HG02885 (cell line): ENCODE results near the gene SPATA19.

ENCODE experiments used
- ATAC-seq: cut with Tn5 transposase; IDR thresholded peaks from one replicate; pipeline ENCODE4 v1.9.1; 2021; ENCODE audit warnings: mild to moderate bottlenecking; ENCODE audit not compliant: unreplicated experiment, poor library complexity

Gene SPATA19

DNA sequence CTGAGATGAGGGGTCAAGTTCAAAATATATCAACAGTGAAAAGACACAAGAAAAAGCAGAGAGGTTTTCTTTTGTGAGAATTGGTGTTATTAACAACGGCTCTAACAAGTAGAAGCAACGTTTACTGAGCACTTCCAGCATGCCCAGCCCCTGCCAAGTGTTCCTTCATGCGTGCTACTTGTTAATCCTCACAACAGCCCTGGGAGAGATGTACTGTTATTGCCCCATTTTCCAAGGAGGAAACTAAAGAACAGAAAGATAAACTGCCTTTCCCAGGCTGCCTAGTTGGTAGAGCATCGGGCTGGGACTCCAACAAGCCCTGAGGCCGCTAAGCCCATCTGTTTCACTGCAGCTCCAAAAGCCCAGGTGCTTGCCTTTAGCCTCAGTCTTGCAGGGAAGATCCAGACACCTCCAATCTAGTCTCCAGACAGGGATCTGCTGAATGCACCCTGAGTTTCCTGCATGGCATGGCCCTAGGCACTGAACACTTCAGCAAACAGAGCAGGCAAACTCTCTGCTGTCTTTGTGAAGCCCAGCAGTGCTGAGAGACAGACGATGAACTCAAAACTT, 25.5 kb downstream of the SPATA19 start:
- no peak for ATAC-seq

DNA sequence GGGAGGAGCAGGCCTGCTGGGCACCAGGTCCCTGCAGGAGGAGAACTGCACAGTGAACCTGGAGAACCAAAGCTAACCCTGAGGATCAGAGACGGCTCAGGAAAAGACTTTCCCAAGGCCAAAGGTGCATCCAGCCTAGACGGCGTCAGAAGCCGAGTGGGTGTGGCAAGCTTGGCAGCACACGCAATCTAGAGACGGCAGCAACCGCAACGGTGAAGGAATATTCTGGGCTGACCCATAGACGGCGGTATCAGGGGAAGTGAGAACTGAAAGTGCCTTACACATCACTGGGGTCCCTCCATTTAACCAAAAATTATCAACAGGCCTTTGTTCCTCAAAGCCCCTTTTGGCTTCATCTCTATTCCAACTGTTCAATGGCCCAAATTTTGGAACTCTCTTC, 26.2 kb downstream of the SPATA19 start:
- ATAC-seq = no peak

DNA sequence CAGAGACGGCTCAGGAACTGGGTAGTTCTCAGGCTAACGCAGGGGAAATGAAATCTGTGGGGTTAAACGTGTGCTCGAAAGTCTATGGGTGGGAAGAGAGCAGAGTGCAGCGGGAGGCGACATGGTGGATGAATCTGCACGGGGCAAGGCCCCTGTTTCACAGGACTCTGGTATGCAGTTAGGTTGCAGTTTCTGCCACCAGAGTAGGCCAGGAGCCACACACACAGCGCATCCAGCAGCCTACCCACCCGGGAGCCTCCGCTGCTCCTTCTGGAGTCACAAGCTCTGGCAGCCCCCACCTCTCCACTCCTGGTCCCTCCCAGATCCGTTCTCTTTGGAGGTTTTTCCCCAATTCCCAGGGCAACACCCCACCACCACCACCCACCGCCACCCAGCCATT, 27.0 kb downstream of the SPATA19 start:
- no peak for ATAC-seq

DNA sequence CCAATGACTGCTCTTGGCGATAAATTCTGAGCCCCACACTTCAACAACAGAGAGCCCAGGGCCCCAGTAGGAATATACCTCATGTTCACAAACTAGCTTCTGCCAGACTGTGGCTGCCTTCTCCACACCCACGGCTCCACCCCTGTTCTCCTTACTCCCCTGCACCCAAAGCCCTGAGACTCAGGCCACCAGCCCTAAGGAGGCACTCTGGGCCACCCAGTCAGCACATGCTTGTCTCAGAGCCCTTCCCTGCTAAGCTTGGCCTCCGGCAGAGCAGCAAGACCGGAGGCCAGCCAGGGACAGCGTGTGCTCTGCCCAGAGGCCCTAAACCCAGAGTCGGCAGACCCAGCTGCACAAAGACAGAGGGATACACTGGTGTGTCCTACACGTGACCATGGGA, 27.9 kb downstream of the SPATA19 start:
- ATAC-seq = no peak

DNA sequence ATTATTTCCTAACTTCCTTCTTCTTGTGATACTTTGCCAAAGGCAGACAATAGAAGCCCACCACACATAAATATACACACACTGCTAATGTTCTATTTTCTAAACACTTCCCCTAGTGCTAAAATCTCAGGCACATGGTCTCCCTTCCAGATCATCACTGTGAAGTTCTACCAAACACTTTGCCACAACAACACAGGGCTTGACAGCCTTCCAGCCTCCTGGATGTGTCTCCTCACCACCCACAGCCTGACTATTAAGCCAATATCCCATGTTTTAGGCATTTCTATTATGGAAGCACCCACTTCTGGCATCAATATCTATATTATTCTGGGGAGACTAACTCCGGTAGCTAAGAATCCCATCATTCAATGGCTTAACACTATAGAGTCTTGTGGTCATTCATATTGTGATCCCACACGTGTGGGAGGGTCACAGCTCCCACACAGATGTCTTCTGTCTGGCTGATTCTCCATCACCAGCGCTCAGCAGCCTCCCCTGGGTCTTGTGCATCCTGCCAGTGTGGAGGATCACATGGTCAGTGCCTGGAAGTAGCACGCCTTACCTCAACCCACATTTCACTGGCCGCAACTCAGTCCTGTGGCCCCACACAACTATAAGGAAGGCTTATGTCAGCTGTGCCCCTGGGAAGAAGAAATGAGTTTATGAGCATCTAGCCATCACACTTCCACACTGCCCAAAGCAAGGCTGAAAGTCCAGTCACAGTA, 29.0 kb downstream of the SPATA19 start:
- no peak for ATAC-seq

DNA sequence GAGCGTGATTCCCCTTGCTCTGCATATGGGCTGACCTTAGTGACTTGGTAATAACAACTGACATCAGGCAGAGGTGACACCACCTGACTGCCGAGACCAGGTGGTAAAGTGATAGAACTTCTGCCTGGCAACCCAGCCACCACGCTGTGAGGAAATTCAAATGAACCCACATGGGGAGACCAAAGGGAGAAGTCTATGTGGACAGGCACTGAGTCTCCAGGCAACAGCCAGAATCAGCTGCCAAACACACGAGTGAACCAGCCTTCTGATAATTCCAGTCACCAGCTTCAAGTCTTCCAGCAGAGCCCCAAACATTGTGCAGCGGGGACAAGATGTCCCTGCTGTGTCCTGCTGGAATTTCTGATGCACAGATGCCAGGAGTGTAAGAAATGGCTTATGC, 29.7 kb downstream of the SPATA19 start:
- no peak for ATAC-seq

DNA sequence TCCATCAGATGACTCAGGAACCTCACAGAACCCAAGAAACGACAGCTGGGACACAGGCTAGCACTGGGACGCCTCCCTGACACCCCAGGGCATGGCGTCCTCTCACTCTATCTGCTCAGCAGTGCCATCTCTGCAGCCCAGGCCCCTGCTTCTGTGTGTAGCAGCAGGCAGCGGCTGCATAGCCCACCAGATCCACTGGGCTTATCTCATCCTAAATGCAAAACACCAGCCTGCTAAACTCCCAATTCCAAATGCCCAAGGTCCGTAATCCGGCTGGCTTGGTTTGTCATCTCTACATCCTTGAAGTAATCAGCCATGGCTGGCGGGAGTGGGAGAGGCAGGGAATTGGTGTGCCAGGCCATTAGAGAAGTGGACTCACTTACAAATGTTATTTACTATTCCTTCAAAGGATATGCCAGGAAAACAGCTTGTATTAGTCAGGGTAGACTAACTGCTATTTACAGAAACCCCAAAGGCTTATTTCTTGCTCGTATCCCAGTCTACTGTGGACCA, 30.7 kb downstream of the SPATA19 start:
- ATAC-seq = no peak

DNA sequence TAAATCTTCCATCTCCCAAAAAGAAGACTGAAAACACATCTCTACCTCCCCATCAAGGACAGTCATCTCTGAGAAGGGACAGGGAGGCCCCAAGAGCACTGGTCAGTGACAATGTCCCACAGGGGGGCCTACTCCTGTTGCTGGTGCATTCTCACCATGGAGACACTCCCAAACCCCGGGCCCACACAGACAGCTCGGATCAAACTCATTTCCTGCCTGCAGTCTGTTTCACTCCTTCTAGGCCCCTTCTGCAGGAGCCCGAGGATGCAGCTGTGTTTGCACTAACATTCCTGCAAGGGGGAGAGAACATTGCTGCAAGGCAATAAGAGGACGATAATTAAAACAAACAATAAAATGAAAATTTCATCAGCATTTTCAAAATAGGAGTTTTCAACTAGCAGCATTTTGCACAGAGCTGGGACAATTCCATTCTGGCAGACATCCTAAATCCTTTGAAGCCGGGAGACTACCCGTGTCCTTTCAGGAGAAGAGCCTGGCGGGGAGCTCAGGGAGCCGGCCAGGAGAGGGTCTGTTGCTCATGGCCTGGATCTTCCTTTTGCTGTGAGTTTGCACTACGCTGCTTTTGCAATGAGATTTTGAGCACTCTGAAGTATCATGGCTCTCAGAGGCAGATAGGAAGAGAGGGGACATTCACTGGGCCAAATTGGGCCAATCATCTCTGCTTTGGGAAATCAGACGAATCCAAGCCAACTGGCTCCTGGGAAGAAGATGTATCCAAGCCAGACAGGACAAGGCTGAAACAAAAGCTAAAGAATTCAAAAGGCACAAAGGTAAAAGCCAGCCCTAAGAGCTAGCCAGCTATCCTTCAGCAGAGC, 33.2 kb downstream of the SPATA19 start:
- ATAC-seq = no peak

DNA sequence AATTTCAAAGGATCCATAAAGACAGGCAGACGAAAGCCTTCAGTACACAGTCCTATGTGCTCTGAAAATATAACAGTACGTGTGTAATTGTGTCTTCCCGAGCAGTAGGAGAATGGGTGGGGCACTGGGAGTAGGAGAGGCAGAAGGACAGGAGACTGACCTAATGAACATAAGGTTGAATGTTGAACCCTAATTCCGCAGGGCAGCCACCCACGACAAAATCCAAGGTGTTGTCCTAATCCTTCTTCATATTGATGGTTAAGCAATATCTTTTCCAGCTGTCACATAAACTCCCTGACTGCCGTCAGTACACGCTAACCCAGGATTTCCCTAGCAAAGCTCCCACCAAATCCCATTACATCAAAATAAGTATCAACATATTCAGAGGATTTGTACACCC, 34.5 kb downstream of the SPATA19 start:
- ATAC-seq = no peak

DNA sequence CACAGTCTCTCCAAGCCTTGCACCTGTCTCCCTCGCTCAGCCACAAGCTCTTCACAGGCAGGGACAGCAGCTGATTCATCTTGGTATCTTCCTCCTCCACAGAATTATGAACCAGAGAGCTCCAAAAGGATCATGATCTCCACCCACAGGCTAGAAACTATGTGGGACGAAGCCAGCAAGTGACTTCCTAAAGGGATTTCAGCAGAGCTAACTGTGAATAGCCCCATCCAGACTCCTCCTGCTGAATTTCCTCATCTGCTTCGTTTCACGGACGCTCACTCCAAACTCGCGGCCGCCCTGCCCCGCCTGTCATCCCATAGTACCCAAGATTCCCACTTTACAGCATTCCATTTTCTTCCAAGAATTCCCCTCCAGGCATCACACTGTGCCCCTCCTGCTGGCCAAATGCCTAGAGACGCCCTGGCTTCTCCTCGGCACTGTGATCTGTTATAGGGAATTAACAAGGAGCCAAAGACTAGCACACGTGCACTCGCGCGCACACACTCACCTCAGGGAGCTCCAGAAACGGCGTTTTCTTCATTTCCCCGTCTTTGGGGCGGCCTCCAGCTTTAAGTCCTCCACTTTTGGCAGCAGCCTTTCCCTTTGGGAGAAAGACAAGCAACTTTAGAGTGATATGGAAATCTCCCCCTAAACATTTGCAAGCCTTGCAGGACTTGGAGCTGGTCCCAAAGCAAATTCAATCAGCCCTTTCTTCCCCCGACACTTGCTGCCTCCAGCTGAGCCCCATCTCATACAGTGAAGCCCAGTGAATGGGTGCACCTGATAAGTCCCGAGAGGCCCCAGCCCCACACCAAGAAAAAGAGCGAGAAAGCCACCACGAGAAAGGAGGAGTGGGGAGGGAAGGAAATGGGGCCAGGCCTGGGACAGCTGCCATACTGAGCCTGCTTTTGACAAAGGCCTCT, 35.5 kb downstream of the SPATA19 start:
- no peak for ATAC-seq

DNA sequence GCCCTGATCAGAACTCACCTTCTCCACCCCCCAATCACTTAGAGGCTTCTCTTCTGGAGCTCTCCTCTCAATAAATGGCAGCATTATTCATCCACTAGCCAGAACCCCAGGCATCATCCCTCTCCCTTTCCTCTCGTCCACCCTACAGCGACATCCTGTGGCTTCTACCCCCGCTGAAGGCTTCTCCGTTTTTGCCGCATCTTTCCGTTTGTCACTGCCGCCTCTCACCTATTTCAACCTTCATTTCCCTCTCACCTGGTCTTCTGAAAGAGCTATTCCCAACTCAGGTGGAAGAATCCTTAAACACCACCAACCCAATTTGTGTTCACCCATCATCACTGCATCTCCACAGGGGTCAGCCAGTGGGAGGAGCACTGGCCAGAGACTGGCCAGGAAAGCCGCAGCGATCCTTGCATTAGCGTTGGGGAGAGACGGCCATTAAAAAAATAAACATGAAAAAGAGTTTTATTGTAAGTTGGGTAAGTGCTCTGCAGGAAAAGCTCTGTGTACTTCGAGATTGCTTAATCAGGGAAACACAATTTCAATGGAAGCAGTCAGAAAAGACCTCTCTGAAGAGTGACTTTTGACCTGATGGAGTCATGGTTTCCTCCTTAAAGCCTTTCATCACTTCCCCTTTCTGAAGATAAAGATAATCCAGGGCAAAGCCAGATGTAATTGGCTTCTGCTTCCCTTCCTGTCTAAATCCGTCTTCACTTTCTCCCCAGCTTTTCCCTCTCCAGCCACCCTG, 36.7 kb downstream of the SPATA19 start:
- no peak for ATAC-seq

DNA sequence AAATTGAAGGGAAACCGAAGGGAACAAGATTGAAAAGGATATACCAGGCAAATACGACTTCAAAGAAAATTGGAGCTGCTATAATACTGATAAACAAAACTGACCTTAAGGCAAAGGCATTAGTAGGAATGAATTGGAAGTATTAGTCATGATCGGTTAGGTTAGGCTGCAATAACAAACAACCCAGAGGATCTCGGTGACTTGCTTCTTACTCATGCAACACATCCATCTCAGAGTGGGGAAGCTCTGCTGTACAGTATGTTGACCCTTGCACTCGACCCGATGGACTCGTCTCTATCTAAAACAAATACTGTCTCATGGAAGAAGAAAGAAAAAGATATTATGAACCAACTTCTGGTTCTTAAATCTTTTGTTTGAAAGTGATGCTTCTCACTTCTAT, 42.3 kb downstream of the SPATA19 start:
- no peak for ATAC-seq

DNA sequence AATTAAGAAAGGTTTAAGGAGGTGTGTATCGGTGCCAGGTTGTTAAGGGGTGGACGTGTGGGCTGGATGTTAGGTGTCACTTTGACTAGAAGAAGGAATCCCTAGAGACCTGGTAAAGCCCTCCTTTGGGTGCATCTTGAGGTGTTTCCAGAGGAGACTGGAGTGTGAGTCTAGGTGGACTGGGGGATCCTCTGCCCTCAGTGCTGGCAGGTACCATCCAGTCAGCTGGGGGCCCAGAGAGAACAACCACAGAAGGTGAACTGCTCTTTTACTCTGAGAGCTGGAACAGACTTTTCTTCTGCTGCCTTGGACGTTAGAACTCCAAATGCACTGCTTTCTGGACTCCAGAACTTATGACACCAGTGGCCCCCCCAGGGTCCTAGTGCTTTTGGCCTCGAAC, 44.0 kb downstream of the SPATA19 start:
- no peak for ATAC-seq

DNA sequence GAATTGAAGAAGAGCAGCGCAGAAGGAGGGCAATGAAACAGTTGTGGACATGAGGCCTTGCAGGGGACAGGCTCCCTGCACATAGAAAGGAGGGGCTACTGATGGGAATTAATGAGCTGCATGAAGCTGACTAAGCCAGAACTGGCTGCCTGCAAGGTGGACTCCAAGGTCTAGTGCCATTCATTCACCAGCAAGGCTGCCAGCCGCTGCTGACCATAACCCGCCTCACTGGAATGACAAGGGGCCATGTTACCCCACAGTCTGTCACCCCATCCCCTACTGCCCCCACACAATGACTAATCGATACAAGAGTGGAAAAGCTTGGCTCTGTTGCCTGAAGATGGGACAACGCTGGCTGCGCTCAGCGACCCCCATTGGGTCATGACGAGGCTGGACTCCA, 44.6 kb downstream of the SPATA19 start:
- ATAC-seq = no peak

DNA sequence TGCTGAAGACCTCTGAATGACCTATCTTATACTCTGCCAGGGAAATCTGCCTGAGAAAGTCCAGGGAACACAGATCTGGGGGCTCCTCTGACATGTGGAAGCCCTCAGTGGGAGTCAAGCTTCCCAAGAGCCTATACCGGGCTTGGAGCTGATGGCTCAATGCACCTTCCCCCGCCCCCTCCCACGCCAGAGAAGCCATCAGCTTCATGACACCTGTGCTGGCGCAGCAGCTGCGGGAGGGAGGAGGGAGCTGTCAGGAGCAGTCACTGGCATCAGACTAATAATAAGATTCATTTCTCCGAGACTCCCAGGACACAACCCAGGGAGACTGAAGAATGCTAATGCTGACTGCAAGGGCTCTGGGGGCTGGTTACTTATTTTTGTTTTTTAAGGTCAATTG, 47.8 kb downstream of the SPATA19 start:
- no peak for ATAC-seq

DNA sequence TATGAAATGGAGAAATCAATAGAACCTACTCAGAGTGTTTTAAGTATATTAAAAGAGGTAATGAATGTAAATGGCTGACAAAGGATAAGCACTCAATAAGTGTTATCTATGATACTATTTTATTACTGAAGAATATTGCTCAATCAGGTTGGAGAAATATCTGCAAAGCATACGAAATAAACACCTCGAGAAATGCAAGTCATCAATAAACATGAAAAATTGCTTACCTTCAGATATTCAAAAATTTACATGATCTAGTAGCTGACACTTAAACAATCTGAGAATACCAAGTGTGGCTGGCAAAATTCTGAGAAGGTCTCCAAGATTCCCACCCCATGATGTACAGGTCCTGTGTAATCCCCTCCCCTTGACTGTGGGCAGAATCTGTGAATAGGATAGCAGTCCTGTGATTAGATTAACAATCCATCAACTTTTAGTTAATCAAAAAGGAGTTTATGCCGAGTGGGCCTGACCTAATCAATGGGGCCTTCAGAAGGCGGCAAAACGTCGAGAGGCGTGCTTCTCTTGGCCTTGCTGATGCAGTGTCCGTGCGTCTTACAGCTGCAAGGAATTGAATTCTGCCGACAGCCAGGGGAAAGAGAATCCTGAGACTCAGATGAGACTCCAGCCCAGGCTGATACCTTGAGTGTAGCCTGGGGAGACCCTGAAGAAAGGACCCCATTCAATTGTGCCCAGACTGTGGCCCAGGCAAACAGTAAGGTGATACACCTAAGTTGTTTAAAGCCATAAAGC, 49.1 kb downstream of the SPATA19 start:
- ATAC-seq = no peak

DNA sequence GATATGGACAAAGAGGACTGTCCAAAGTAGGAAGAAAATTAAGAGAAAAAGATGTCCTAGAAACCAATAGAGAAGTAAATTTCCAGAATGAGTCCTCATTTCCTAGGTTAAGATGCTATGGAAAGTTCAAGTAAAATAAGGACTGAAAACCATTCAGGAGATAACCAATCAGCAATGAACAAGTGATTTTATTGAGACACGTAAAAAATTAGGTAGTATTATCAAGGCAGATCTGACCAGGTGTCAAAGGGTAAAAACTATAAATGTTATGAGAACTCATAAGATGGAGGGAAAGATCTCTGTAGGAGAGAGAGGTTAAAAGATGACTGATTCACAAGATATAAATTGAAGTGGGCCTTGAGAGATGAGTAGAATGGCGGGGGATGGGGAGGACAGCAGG, 50.2 kb downstream of the SPATA19 start:
- no peak for ATAC-seq

DNA sequence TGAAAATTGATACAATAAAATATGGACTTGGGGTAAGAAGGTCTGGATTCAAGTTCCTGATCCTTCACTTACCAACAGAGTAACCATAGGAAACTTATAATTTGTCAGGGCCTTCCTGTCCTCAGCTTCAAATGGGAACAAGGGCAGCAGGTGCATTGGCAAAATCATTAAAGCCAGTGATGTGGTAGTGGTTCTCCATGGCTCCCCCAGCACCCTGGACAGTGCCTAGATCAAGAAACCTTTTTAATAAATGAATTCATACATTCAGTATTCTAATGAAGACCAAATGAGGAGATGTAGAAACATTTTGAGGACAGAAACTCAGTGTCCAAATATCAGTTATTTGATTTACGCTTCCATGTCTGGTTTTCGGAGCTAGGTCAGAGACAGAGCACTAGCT, 51.1 kb downstream of the SPATA19 start:
- ATAC-seq = no peak
